Choroid plexus epithelial cell (primary cell): Measurements from ENCODE around the gene ADGRG1.

Source experiments
- DNase-seq: peaks from one replicate; pipeline ENCODE4 v3.0.0-alpha.2; 2010; ENCODE audit warnings: low read depth
- H3K4me3 ChIP-seq: 2 replicates; pipeline ENCODE4 v1.5.1; 2011; ENCODE audit warnings: low read depth, mild to moderate bottlenecking, control low read depth, low read length, moderate library complexity
- TF ChIP-seq, protein P1 (sequence below): conservative IDR thresholded peaks from 2 replicates; pipeline ENCODE4 v1.5.1; 2011; ENCODE audit warnings: low read depth, mild to moderate bottlenecking, control low read depth, inconsistent platforms, low read length, moderate library complexity

Gene ADGRG1

DNA sequence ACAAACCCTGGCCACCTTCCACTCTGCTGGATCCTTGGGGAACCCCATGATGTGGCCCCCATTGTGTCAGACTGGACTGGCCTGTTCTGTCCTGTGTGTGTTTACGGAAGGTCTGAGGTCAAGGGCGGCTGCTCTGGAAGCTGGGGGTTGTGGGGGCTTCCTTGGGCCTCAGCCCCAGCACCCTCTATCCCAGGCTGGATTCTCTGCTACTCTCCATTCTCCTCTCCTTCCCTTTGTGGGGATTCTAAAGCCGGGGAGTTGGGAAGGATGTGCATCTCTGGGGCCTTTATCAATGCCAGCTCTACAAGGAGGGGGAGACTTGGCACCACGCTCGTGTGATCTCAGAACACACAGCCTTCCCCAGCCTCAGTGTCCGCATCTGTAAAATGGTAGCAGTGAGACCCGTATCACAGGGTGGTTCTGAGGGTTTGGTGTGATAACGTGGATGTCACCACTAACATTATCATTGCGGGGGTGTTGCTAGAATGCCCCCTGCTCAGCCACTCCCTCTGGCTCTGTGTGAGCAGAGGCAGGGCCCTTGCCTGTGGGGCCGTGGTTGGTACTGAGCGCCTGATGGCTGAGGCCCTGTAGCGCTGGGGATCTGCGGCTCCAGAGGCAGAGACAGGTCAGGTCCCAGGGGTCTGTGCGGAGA lies 18.1 kb downstream of the ADGRG1 start:
- DNase-seq: no peak
- no peak overlapping the region for H3K4me3 ChIP-seq
- TF ChIP-seq, protein P1, sequence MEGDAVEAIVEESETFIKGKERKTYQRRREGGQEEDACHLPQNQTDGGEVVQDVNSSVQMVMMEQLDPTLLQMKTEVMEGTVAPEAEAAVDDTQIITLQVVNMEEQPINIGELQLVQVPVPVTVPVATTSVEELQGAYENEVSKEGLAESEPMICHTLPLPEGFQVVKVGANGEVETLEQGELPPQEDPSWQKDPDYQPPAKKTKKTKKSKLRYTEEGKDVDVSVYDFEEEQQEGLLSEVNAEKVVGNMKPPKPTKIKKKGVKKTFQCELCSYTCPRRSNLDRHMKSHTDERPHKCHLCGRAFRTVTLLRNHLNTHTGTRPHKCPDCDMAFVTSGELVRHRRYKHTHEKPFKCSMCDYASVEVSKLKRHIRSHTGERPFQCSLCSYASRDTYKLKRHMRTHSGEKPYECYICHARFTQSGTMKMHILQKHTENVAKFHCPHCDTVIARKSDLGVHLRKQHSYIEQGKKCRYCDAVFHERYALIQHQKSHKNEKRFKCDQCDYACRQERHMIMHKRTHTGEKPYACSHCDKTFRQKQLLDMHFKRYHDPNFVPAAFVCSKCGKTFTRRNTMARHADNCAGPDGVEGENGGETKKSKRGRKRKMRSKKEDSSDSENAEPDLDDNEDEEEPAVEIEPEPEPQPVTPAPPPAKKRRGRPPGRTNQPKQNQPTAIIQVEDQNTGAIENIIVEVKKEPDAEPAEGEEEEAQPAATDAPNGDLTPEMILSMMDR: no peak

DNA sequence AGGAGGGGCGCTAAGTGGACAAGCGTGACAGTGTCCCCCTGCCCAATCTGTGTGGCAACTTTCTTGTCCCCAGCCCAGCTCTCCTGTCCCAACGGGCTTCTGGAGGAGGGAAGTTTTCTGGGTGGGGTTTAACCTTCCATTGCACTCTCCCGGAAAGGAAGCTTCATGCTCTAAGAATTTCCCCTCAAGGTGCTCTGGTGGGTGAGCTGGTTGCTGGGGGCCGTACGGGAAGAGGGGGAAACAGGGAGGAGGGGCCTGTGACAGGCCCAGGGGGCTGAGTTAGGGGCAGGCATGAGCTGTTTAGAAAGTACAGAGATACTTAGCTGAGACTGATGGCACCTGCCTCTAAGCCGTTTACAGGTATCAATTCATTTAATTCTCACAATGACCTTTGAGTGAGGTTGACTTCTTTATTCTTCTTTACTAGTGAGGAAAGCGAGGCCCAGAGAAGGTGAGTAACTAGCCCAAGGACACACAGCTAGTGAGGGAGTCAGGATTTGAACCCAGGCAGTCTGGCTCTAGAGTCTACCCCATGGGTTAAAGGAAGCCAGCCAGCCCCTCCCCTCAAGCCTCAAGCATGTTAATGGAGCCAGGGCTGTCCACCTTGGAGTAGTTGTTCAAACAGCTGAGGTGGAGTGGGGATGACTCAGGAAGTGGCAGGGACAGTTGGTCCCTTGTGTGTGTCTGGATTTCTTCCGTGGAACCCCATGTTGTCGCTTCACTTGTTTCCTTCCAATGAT lies 18.9 kb downstream of the ADGRG1 start:
- no peak overlapping the region for H3K4me3 ChIP-seq
- DNase-seq: no peak
- TF ChIP-seq, protein P1: no peak

DNA sequence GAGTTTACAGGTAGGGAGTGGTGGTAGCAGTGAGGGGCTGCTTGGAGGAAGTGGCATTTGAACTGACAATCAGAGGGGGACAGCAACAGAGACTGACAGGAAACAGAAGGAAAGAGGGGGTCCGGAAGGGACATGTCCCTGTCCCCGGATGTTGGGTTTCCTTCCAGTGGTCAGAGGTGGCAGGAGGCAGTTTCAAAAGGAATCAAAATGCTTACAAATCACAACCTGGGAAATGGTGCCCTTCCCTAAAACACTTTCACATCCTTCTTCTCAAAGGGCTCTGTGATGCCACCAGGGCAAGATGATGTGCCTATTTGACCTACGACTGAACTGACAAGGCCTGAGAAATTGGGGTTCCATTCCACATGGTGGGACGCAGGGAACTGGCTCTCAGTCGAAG lies 19.7 kb downstream of the ADGRG1 start:
- no peak for DNase-seq
- no peak overlapping the region for H3K4me3 ChIP-seq

DNA sequence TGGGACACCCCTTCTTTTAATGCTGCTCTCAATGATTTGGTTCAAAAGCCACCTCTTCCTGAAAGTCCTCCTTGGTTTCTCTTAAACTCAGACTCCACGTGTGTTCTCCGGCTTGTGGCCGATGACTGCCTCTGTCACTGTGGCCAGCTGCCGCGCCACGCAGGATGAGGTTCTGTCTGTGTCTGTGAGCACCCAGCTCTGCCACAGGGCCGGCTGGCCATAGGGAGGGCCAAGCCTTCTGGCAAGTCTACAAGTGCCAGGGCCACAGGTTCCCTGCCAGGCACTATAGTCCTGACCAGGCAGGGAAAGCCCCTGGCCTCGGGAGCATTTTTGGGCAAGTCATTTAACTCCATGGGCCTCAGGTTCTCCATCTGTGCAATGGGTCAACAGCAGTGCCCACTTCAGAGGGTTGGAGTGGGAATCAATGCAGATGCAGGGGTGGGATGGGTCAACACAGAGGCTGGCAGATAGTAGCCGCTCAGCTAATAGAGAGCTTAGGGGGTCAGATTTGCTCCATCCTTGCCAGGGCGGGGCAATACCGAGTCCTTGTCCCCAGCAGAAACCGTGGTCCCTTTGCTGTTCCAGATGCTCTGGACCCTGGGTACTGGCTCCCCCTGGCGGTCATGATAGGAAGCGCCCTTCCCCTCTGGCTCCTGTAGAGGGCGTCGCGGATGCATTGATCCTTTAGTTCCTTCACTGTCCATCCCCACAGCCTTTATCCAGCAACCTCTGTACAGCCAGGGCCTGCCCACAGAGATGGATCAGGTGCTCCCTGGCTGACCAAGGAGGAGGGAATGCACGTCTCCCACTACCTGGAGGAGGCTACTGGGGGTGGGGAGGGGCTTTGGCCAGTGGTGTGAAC lies 20.4 kb downstream of the ADGRG1 start:
- no peak overlapping the region for H3K4me3 ChIP-seq
- DNase-seq: peak; percentile 88
- TF ChIP-seq, protein P1: peak; percentile 100

More for the DNA sequence above, 19.7 kb downstream of the ADGRG1 start:
- TF ChIP-seq, protein P1: no peak

DNA sequence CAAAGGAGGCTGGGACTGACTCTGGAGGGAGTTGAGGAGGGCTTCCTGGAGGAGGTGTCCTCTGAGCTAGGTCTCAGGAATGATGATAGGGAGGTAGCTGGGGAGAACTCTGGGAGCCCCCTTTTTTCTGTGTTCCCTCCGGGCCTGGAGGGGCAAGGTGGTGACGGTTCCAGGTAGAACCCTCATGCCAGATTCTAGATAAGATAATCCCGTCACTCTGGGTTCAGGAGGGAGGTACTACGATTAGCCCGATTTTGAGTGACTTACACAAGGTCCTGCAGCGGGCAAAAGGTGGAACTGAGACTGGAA lies 21.0 kb downstream of the ADGRG1 start:
- TF ChIP-seq, protein P1: no peak
- no peak overlapping the region for H3K4me3 ChIP-seq
- DNase-seq: no peak

DNA sequence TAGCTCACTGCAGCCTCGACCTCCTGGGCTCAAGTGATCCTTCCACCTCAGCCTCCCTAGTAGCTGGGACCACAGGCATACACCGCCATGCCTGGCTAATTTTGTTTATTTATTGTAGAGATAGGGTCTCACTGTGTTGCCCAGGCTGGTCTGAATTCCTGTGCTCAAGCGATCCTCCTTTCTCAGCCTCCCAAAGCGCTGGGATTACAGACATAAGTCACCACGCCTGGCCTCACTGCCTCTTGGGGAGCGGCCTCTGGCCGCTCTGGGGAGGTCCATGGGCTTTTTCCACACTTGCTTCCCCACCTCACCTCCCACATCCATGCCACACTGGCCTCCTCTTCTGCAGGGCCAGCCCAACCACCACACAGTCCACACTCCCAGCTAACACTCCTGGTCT lies 21.4 kb downstream of the ADGRG1 start:
- TF ChIP-seq, protein P1: no peak
- no peak overlapping the region for H3K4me3 ChIP-seq
- DNase-seq: no peak
